Stimulated activated CD4-positive, alpha-beta T cell treated with anti-CD3 and anti-CD28 coated beads, Interleukin-12 subunit alpha, Interleukin-12 subunit beta, amount 100 ng/mL, for 48 hours (primary cell): ENCODE results near the gene RAPGEF6.
"Not testable (repeated sequence)": the region's sequence is repeated elsewhere in the genome, so short reads cannot be mapped to it uniquely, and the experiment has no call there.

Experiments used
- DNase-seq, 3 donors: peaks; one replicate each; pipeline ENCODE4 v3.0.0-alpha.2; 2020; ENCODE audit warnings: low read depth in 2 of 3, low spot score in 1 of 3

The RAPGEF6 gene

GRCh38 chr5:131513780-131514179 lies 121.2 kb downstream of the RAPGEF6 start:
- no peak for DNase-seq

- no peak for DNase-seq
Measured at GRCh38 chr5:131511934-131512333, 123.1 kb downstream of the RAPGEF6 start.

- DNase-seq = no peak
Measured at GRCh38 chr5:131509801-131510200, 125.2 kb downstream of the RAPGEF6 start.

- DNase-seq = no peak
Measured at GRCh38 chr5:131505237-131505908, 129.7 kb downstream of the RAPGEF6 start.

DNA sequence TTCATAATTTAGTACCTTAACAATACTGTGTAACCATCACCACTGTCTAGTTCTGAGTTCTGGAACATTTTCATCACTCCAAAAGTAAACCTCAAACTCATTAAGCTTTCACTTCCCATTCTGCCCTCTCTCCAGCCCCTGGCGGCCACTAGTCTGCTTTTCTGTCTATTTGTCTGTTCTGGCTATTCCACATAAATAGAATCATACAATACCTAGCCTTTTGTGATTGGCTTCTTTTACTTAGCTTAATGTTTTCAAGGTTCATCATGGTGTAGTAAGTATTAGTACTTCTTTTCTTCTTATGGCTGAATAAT lies 138.7 kb downstream of the RAPGEF6 start:
- DNase-seq = no peak

DNA sequence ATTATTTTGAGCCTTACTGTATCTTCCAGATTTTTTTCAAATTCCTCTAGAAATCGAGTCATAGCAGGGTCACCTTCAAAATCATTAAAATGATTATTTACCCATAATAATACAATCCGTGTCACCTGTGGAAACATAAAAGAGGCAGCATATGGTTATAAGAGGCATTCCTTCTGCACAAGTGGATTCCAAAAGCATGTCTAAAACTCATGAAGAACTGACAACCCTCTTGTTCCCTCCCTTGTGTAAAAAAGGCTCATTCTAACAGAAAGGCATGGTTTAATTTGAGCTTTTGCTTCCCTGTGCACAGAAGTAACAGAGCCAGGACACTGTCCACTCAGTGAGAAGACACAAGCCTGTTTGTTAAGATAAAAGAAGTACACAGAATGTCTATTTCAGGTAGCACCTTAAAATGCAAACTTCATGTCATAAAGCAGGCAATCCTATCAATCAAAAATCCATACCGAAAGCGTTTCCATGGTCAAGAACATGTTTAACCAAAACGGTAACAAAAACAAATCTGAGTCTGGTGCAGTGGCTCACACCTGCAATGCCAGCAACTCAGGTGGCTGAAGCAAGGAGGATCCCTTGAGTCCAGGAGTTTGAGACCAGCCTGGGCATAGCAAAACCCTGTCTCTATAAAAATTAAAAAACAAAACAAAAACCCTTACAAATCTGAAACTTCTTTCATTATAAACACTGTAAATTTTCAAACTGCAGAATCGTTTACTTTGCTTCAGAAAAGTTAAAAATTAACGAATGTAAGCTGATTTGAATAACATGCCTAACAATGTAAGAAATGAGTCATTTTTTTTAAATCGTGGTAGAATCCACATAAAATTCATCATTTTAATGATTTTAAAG lies 139.3 kb downstream of the RAPGEF6 start:
- DNase-seq = no peak

- no peak for DNase-seq
Measured at GRCh38 chr5:131491749-131492148, 143.3 kb downstream of the RAPGEF6 start.

DNA sequence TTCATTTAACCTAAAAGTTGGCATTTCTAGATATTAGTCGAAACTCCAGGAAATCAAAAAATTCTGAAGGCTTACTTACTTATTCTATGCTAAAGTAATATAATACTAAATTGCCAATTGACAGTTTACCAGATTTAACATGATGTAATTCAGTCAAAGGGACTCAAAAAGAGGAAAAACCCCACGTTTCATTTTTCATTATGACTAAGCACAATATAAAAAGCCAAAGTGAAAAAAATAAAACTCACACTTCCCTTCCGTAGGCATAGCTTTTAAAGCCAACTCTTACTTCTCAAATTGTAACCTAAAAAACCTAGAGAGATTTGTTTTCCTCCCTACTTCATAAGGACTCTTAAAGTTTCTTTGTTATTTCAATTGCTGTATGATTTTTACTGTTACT lies 146.6 kb downstream of the RAPGEF6 start:
- DNase-seq = no peak

GRCh38 chr5:131487371-131487770 lies 147.7 kb downstream of the RAPGEF6 start:
- DNase-seq = not testable (repeated sequence)

DNA sequence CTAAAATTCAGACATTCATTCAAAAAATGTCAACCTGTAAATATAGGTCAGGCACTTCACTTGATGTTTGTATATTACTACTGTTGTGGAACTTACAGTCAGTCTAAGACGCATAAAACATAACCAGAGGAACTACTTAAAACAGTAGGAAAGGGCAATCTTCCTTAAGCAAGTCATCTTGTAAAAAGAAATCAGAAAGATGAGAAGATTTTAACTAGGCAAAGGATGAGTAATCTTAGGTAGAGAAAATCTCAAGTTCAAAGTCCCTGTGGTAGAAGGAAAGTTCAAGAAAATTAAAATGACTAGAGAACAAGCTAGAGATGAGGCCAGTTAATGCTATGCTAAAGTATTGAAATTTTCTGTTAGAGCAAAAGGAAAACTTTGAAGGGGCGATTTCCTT lies 152.4 kb downstream of the RAPGEF6 start:
- DNase-seq = no peak

- no peak for DNase-seq
Measured at GRCh38 chr5:131481569-131481968, 153.5 kb downstream of the RAPGEF6 start.

DNA sequence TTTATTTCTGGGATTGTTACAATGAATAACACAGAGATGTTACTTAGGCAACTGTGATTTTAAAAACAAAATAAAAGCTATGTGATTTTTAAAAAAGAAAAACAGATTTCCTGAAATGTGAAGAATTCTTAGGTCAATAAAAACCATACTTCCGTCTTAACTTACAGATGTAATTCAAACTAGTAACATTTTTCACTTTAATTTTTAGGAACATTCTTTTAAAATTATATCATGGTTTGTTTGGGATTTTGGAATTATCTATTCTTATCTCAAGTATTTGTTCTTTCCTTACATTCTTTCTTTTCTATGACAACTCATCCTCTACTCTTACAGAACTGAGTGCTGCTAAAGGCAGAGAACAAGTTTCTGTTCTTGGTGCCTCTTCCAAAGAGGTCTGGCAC lies 159.5 kb downstream of the RAPGEF6 start:
- DNase-seq = no peak

DNA sequence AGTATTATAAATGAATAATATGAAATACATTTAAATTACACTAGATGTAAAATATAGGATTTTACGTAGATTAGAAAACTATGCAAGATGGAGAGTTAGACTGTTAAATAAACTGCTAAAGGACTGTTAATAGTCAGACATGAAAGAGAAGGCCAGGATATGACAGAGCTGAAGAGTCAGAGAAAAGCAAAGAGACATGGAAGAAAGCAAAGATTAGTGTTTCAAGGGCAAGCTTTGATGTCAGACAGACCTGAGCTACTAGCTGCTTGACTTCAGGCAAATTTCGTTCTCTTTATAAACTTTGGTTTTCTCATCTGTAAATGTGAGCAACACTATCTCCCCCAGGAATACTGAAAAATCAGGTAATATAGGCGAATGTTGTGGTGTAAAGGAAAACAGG lies 161.3 kb downstream of the RAPGEF6 start:
- no peak for DNase-seq

- DNase-seq = peak in 1 of 3 donors; percentile 9
Measured at GRCh38 chr5:131466171-131466766, 168.8 kb downstream of the RAPGEF6 start.

DNA sequence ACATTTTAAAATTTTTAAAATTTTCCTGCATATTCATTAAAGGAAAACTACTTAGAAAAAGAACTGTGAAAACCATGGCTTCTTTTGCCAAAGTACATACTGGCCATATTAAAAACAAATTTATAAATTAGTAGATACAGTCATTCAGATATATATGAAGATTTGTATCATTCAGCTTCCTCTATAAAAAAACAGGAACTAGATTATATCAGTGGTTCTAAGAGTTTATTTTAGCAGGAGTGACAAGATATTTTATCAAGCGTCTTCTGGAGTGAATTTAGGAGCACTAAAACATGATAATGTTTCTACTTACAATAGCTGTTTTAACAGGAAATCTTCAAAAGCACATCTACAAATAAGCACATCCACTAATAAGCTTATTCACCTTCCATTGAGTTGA lies 171.4 kb downstream of the RAPGEF6 start:
- DNase-seq = no peak

DNA sequence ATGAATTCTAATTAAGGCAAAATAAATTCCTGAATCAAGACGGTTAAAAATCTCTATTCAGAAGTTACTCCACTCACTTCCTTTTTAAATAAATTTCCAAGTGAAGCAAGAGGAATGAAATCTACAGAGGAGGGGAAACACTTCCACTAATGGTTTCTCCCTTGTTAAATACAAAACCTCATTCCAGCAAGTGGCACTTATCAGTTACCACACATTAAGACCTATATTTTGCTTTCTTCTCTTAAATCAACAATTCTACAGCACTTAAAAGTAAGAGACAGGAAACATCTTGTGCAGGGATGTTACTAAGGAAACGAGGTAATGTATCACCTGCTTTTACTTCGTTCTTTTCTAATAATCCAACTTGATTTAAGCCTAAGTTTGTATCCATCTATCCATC lies 172.6 kb downstream of the RAPGEF6 start:
- DNase-seq = no peak

GRCh38 chr5:131461742-131462141 lies 173.3 kb downstream of the RAPGEF6 start:
- DNase-seq = no peak

GRCh38 chr5:131460867-131461572 lies 174.0 kb downstream of the RAPGEF6 start:
- DNase-seq = no peak

DNA sequence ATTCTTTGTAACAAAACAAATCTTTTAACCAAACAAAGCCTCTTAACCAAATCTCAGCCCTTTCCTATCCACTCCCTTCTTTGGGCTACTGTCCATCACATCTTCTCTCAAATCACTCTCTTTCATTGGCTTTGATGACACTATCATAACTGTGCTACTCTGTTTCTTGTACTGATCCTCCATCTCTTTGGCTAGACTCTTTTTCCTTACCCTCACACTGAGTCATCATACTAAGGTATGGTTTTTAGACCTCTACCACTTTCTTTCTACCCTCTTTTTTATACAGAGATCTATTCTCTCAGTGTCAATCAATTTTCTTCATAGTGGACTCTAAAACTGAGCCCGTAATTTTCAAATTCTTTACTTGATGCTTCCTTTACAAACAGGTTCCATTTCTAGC lies 174.9 kb downstream of the RAPGEF6 start:
- no peak for DNase-seq

- DNase-seq = no peak
Measured at GRCh38 chr5:131459216-131459615, 175.8 kb downstream of the RAPGEF6 start.

GRCh38 chr5:131457193-131457592 lies 177.8 kb downstream of the RAPGEF6 start:
- DNase-seq = no peak

GRCh38 chr5:131450941-131451340 lies 184.1 kb downstream of the RAPGEF6 start:
- DNase-seq = no peak
